ENCODE results near the gene PPP2R3A. TPM values are rescaled to one million over a fixed set of nuclear protein-coding genes. Genes with fewer than 3 reads are reported as not detected.

The PPP2R3A gene
- total RNA-seq, 4 donors from 2014 or later = 34.7 to 73.4 (median 38.8) TPM

DNA sequence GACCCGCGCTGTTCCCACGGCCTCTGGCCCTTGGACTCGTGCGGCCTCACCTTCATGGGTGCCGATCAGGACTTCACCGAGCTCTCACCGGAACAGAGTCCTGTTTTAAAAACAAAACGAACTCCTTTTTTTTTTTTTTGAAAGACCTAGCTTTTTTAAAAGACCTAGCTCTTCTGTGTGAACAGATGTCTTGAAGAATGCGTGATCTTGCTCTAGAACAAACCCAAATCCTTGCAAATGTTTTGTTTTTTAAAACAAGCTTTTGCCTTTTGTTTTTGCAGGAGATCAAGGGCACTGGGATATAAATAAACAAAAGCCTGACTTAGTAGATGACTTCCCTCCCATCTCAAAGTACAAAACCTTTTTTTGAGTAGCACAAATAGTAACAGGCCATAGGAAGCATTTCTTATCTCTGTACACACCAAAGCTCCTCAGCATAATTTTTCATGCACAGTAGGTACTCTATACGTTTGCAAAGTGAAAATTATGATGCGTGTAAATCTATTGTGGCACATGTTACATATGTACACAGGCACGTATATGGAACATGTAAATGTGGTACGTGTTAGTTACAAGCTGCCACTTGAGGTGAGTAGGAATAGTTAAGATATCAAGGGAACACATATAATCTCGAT is 231.7 kb downstream of the PPP2R3A start:
- DNase-seq = no peak
- H3K27me3 ChIP-seq = no peaks in the 10 kb centered on the region
- 12 to 22% methylated on average over 8 to 15 of the region's 15 CpGs for WGBS, 2 donors (ENCODE audit: low coverage in 1 of 2)
- intact Hi-C loops (cut with DNase I; ENCODE audit: low total_unique reads) (loop anchor here (10.0 kb wide), 1 partner anchor 58 kb away; the partner anchor contains the start of gene PCCB), in situ Hi-C loops (cut with MboI; ENCODE audit: low pct_ligation_motif_present in 1 of 4, low pct_unique_long_range_greater_than_20kb in 1 of 4, low sequenced_read_pairs in 3 of 4) (no loop called here)
- peaks cover 11 to 28% (median 24%) of the 10 kb centered on the region in 4 donors for H3K4me1 ChIP-seq
- no peaks in the 10 kb centered on the region for H3K36me3 ChIP-seq
- peak overlapping the region; percentile 99 to 100 (median 100) for H3K27ac ChIP-seq
- H3K9me3 ChIP-seq = no peaks in the 10 kb centered on the region
- TF ChIP-seq, protein P1, sequence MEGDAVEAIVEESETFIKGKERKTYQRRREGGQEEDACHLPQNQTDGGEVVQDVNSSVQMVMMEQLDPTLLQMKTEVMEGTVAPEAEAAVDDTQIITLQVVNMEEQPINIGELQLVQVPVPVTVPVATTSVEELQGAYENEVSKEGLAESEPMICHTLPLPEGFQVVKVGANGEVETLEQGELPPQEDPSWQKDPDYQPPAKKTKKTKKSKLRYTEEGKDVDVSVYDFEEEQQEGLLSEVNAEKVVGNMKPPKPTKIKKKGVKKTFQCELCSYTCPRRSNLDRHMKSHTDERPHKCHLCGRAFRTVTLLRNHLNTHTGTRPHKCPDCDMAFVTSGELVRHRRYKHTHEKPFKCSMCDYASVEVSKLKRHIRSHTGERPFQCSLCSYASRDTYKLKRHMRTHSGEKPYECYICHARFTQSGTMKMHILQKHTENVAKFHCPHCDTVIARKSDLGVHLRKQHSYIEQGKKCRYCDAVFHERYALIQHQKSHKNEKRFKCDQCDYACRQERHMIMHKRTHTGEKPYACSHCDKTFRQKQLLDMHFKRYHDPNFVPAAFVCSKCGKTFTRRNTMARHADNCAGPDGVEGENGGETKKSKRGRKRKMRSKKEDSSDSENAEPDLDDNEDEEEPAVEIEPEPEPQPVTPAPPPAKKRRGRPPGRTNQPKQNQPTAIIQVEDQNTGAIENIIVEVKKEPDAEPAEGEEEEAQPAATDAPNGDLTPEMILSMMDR (IDR thresholded peaks at IDR 0.05) = no peak
- TF ChIP-seq POLR2A (IDR thresholded peaks at IDR 0.05) = no peak
- no peak for TF ChIP-seq EP300 (IDR thresholded peaks at IDR 0.05; ENCODE audit: low read depth)
- no peak for TF ChIP-seq POLR2AphosphoS5 (IDR thresholded peaks at IDR 0.05)
- peak overlapping the region; percentile 72 to 96 (median 86) for H3K4me3 ChIP-seq

Small RNA genes lying within 50 kb of the gene (small RNA-seq; reads per million reads assigned to genes)
- gene AC092989.1 = 0 reads per million in 4 donors

Other genes starting within 250 kb of the PPP2R3A start
- 10 to 100 TPM; 18.2 to 42.7 (median 31.7) TPM for gene MSL2, start 230.6 kb downstream of the PPP2R3A start, total RNA-seq

Measured in transverse colon (tissue), 4 donors.